DMS53 treated with DMSO at 0.1 percent for 48 hours (cell line): ENCODE measurements around the gene NUDT7.

Experiments used
- DNase-seq: peaks from one replicate; lab custom pipeline; 2025; ENCODE audit not compliant: unreplicated experiment; lab: John Stamatoyannopoulos, UW

The NUDT7 gene

GRCh38 chr16:77723108-77723514, 797 bp downstream of the NUDT7 start:
- DNase-seq, result no peak

- no peak for DNase-seq
Measured at GRCh38 chr16:77724174-77724573, 1.9 kb downstream of the NUDT7 start.

GRCh38 chr16:77729951-77730350, 7.6 kb downstream of the NUDT7 start:
- no peak for DNase-seq

- DNase-seq, result no peak
Measured at GRCh38 chr16:77732241-77732946, 10.1 kb downstream of the NUDT7 start.

GRCh38 chr16:77736879-77737278, 14.6 kb downstream of the NUDT7 start:
- DNase-seq, result no peak

GRCh38 chr16:77738706-77739558, 16.6 kb downstream of the NUDT7 start:
- no peak for DNase-seq

GRCh38 chr16:77739559-77739892, 17.2 kb downstream of the NUDT7 start:
- no peak for DNase-seq

- no peak for DNase-seq
Measured at GRCh38 chr16:77744141-77744540, 21.8 kb downstream of the NUDT7 start.

- no peak for DNase-seq
Measured at GRCh38 chr16:77745972-77746371, 23.7 kb downstream of the NUDT7 start.

GRCh38 chr16:77748421-77749005, 26.2 kb downstream of the NUDT7 start:
- DNase-seq, result no peak

- no peak for DNase-seq
Measured at GRCh38 chr16:77749415-77749814, 27.1 kb downstream of the NUDT7 start.

GRCh38 chr16:77758046-77758445, 35.7 kb downstream of the NUDT7 start:
- DNase-seq, result no peak

- DNase-seq, result no peak
Measured at GRCh38 chr16:77758508-77758907, 36.2 kb downstream of the NUDT7 start.

- no peak for DNase-seq
Measured at GRCh38 chr16:77759201-77759600, 36.9 kb downstream of the NUDT7 start.

GRCh38 chr16:77759821-77760220, 37.5 kb downstream of the NUDT7 start:
- DNase-seq, result no peak

GRCh38 chr16:77760800-77761199, 38.5 kb downstream of the NUDT7 start:
- DNase-seq, result no peak

GRCh38 chr16:77761204-77761603, 38.9 kb downstream of the NUDT7 start:
- no peak for DNase-seq

GRCh38 chr16:77762262-77762661, 39.9 kb downstream of the NUDT7 start:
- no peak for DNase-seq

- DNase-seq, result no peak
Measured at GRCh38 chr16:77763994-77764393, 41.7 kb downstream of the NUDT7 start.

GRCh38 chr16:77767211-77767610, 44.9 kb downstream of the NUDT7 start:
- no peak for DNase-seq

- DNase-seq, result no peak
Measured at GRCh38 chr16:77767826-77768225, 45.5 kb downstream of the NUDT7 start.
